Measurements from ENCODE around the gene GPR173.
A peak's percentile ranks its signal among the peaks of the same experiment; 100 is the strongest.

The GPR173 gene

GRCh38 chrX:53091354-53091753, 42.8 kb downstream of the GPR173 start:
- DNase-seq: no peak

- DNase-seq: peak; percentile 80
These were observed 44.6 kb downstream of the GPR173 start for GRCh38 chrX:53093177-53093655.

- DNase-seq: peak; percentile 84
These were observed 45.4 kb downstream of the GPR173 start, which contains the start of gene KANTR for GRCh38 chrX:53093748-53094581. Gene KANTR (plus strand): TSS chrX:53094142. CDS start chrX:53124273, 30,131 bp downstream.

- DNase-seq: no peak
These were observed 46.0 kb downstream of the GPR173 start for GRCh38 chrX:53094582-53094905.

- no peak for DNase-seq
These were observed 47.2 kb downstream of the GPR173 start for GRCh38 chrX:53095796-53096195.

GRCh38 chrX:53114864-53115549, 66.4 kb downstream of the GPR173 start:
- DNase-seq: no peak

- no peak for DNase-seq
These were observed 66.9 kb downstream of the GPR173 start for GRCh38 chrX:53115550-53115874.

GRCh38 chrX:53116101-53116500, 67.5 kb downstream of the GPR173 start:
- no peak for DNase-seq

- no peak for DNase-seq
These were observed 73.4 kb downstream of the GPR173 start for GRCh38 chrX:53122013-53122412.

- no peak for DNase-seq
These were observed 76.9 kb downstream of the GPR173 start for GRCh38 chrX:53125506-53125905.

GRCh38 chrX:53126377-53126776, 77.8 kb downstream of the GPR173 start:
- no peak for DNase-seq

- DNase-seq: no peak
These were observed 79.6 kb downstream of the GPR173 start for GRCh38 chrX:53128097-53128749.
